Pons (tissue), 1 donor: ENCODE results near the gene ADARB1.

Source experiments
- DNase-seq: peaks from one replicate; pipeline ENCODE4 v3.0.0-alpha.2; 2016; ENCODE audit warnings: low spot score

The ADARB1 gene

DNA sequence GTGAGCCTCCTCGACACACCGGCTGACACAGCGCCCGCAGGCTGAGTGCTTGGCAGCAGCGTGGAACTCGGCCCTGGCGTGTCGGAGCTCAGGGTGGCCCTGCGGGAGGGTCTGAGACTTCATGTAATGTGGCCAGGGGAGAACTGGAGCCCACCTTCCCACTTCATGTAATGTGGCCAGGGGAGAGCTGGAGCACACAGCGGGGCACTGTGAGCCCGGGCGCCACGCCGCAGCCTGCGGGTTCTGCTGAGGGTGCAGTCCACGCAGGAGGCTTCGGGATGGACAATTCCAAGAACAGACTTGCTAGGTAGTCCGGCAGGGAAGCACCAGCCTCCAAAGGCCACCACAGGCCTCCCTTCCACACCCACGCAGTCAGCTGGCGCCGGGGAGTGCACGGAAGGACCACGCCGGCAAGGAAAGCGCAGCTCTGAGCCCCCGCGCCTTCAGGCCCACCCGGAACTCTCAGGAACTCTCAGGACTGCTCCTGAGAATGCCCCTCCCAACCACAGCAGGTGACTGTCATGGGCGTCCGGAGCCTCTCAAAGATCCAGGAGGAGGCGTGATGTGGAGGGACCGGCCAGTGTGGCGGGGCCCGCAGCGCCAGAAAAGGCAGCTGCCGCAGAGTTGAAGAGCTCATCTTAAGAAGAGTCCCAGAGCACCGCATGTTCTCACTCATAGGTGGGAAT is 19.3 kb upstream of the ADARB1 start:
- no peak for DNase-seq

DNA sequence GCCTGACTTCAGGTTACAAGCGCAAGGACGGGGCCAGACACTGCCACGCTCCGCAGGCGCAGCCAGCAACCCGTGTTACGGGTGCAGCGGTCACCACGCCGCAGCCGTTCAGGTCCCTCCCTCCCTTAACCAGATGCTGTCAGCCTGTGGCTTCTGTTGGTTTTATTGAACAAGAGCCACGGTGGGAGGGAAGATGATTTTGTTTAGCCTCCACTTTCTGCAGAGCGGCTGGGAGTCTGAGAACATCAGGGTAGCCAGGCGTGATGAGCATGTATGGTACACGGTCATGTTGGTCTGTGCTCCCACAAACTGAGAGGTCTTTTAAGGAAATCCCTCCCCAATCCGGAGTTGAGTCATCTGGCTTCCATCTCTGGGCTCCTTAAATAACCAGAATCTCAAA is 18.5 kb upstream of the ADARB1 start:
- DNase-seq, result no peak

DNA sequence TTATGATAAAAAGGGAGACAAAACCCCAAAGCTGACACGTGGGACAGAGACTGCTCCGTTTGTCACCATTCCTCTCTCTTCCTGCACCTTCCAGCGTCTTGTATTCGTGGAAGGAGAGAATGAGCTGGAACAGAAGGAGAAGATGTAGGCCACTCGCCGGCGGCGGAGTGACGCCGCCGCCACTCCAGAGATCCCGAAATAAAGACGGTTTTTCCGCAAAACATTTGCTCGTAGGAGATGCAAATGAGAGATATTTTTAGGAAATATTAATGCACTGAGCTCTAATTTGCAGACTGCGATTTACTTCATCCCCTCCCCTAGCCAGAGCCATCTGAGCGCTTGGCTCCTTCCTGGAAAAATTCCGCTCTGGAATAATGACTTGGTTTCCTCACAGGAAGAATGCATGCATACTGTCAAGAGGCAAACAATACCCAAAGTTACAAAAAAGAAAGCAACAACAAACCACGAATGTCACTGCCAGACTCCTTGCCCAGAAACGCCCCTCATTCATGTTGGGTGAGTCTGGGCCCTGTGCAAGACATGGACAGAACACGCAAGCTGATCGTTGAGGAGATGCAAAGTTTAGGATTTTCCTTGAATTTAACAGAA is 18.0 kb upstream of the ADARB1 start:
- no peak for DNase-seq

DNA sequence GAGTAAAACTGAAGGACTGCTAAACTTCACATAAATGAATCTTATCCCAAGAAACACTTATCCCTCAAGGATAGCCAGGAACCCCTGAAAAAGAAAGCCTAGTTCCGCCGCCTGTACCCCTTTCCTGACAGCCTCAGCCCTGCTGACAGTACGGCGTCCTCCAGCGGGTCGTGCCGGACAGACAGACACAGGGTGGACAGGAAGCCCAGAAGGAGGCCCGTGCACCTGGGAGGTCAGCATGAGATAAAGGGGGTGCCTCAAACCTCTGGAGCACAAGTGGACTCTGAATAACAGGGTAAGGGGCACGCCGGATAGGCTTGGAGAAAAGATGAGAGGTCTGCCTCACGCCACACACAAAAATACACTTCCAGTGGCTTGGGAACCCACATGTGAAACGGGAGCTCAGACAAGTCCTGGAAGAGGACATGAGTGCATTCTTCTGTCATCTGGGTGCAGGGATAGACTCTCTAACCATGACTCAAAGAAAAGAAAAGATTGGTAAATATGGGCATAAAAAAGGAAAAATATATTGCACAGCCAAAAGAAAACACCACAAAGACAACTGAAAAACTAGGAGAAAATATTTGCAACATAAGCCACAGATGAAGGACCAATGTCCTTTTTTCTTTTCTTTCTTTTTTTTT is 17.3 kb upstream of the ADARB1 start:
- DNase-seq, result no peak

DNA sequence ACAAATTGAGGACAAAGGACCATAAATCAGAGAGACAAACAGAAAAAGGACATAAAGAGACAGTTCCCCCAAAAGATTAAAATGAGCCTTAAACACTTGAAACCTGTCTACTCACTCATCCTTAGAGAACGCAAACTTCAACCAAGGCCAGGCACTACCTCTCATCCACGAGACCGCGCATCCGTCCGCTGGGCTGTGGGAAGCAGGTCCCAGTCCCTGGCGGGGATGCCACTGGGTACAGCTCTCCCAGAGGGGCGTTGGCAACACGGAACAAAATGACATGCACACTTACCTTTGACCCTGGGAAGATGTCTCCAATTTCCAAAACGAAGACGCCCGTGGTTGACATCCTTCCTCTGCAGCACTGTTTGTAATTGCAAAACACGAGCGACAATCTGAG is 16.5 kb upstream of the ADARB1 start:
- DNase-seq, result no peak

DNA sequence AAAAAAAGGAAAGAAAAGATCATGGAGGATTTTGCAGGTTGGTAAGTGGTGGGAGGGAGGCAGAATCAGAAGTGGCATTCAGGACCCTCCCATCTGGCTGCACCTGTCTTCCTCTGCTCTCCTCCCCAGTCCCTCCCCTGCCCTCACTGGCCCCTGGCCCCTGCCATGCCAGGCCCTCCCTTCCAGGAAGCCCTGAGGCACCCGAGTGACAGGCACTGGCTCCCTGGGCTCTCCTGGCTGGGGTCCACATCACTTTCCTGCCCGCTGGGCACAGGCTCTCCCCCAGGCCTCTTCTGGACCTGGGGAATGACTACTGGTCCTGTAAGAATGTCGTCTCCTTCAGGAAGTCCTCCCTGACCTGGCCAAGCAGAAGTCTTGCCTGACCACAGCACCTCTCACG is 15.3 kb upstream of the ADARB1 start:
- DNase-seq, result no peak

DNA sequence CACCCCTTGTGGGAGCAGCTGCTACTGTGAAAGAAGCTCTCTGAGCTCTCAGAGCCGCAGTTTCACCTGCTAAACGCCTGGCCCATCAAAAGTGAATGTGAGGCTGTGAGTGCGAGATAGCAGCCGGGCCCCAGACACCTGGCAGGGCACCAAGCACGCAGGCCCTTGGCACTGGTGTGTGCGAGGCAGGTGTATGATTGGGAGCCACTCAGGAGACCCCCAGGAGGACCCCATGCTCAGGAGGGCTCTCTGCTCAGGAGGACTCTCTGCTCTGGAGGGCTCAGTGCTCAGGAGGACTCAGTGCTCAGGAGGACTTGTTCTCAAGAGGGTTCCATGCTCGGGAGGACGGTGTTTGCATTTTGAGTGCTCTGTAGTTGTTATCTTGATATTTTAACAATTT is 14.3 kb upstream of the ADARB1 start:
- DNase-seq, result no peak

DNA sequence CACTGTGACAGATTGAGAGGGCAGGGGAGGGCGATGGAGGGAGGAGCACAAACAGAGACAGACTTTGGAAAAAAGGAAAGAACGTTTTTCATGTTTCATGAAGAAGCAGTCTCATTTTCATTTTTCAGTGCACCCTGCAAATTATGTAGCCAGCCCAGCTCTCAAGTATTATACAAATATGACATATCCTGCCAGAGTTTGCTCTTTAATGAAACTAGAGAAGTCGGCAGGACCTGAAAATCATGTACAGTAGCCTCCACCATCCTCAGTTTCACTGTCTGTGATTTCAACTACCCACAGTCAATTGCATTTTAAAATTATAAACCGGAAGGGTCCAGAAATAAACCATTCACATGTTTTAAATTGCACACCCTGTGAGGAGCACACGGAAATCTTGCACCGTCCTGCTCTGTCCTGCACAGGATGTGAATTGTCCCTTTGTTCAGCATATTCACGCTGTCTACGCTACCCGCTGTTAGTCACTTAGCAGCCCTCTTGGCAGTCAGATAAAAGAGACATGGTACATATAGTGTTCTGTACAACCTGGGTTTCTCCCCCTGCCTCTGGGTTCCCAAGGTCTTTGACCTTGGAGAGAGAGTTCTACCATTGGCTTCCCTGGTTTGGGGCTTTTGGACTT is 13.6 kb upstream of the ADARB1 start:
- DNase-seq, result no peak

DNA sequence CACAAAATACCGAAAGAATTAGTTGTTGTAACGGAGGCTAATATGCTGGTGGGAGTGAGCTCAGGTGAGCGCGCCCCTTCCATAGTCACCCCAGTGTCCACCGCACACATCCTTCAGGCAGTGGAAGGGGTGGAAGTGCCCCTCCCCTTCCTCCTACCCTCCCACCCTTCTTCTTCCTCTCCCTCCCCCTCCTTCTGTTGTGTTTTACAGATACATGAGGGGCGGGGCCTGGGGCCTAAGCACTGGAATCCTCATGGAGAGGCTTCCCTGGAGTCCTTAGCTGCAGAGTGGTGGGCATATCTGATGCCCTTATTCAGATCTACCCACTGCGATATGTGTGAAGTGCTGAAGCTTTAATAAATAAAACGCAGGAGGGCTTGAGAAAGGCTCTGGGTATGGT is 10.3 kb upstream of the ADARB1 start:
- DNase-seq, result no peak

DNA sequence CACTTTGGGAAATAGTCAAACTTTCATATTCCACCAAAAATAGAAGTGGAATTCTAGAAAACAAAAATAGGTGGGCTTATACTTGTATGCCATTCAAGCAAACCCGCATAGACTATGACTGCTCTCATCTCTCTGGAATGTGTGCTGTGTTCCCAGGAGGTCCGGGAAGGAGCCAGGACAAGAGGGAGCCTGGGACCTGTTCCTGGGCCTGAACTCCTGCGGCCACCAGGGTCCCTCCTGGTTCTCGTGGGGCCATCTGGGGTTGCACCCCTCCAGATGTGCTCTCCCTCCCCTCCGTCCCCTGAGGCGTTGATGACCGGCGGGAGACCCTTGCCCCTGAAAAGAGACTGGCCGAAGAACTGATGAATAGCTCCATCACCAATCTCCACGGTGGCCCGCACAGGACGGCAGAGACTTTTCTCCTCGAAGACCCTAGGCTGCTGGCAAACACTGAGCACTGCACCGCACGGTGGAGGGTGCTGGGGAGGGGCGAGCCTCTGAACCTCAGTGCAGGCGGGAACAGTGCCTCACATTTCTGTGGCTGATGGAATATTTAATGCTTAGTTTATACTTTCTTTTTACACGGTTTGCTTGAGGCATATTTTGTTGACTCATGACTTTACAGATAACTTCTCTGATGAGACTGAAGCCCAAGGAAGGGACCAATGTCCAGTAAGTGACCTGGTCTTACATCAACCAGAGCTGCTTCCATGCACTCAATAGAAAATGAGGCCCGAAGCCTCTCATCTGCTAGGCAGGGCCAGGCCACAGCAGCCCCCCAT is 9.6 kb upstream of the ADARB1 start:
- no peak for DNase-seq

DNA sequence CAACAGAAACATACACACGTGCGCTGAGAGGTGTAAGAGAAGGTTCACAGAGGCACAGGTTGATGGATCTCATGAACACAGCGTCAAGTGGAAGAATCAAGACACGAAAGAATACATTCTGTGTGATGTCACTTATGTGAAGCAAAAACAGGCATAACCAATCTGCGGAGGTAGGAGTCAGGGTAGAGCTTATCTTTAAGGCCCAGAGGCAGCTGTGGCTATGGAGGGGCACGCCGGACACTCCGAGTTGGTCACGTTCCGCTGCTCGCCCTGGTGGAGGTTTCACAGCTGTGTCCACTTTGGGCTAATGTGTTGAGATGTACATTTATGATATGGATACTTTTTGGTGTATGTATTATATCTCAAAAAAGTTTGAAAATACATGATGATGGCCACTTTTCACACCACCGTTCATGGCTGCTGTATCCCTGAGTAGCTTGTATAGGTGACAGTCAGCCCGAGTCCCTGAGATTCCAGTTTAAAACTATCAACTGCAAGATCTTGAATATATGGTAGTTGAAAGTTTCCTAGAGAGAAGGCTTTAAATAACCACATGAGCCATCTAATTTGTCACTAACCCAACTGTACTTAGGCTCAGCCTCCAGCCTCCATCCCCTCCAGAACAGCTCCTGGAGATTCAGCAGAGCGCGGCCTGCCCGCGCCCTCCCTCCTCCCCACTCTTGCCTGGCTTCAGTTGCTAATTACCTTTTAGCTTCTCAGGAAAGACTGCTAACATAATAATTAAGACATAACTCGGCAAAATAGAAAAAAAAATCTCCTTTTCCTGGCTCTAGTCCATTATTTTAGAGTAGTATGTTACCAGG is 6.7 kb upstream of the ADARB1 start:
- no peak for DNase-seq

DNA sequence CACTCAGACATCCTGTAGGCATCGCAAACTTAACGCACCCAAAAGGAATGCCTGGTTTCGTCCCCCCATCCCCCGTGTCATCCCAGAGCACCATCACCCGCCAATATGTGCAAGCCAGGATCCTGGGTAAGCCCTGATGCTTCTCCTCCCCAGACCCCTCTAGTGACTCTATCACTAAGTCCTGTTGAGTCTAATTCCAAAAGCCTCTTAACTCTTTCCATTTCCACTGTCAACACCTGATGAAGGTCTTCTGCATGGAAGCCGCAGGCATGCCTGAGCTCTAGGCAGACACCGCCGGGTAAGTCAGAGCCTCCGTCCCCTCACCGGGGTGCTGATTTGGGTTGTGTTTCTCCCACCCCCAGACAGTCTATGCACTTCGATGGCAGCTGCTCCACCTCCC is 5.3 kb upstream of the ADARB1 start:
- no peak for DNase-seq

DNA sequence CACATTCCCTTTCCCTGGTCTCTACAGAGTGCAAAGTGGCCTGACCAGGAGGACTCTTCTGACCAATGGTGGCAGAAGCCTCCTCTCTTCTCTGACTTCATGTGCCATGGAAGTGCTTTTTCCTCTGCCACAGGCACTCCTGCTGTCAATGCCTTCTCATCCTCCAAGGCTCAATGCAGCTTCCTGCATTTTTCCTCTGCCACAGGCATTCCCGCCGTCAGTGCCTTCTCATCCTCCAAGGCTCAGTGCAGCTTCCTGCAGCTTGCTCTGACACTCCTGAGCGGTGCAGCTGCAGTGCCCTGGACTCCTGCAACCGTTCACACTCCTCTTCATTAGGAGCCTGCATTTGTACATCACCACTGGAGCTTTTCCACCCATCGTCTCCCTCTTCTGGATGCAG is 4.7 kb upstream of the ADARB1 start:
- no peak for DNase-seq

DNA sequence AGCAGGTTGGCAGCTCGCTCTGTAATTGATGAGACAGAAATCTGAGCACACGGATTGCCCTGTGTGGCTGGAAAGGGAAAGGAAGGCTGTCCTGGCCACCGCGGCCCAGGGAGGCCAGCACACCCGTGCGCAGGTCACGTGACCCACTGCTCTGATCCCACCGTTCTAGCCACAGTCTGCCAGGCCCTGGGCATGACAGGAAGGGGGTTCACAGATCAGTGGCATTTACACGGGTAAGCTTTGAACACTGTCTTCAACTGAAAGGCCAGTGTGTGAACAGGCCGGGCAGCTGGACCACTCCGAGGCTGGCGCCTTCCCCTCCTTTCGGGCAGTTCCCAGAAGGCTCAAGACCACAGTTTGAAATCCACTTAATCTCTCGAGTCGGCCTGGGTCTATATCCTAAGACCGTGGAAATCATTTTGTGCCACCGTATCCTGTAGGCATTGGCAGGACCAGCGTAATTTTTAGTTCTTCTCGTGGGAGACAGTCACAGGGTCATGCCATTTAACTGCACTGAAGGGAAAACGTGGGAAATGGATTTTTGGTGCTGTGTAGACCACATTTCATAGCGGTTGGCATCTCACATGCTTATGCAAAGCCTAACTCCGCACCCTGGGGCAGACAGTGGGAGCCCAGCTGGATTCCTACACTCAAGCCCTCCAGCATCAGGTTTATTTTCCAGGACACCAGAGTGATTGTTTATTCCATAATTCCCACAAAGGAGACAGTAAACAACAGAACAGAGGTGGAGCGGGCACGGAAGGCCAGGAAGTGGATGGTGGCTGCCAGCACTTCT is 3.1 kb upstream of the ADARB1 start:
- DNase-seq, result no peak

DNA sequence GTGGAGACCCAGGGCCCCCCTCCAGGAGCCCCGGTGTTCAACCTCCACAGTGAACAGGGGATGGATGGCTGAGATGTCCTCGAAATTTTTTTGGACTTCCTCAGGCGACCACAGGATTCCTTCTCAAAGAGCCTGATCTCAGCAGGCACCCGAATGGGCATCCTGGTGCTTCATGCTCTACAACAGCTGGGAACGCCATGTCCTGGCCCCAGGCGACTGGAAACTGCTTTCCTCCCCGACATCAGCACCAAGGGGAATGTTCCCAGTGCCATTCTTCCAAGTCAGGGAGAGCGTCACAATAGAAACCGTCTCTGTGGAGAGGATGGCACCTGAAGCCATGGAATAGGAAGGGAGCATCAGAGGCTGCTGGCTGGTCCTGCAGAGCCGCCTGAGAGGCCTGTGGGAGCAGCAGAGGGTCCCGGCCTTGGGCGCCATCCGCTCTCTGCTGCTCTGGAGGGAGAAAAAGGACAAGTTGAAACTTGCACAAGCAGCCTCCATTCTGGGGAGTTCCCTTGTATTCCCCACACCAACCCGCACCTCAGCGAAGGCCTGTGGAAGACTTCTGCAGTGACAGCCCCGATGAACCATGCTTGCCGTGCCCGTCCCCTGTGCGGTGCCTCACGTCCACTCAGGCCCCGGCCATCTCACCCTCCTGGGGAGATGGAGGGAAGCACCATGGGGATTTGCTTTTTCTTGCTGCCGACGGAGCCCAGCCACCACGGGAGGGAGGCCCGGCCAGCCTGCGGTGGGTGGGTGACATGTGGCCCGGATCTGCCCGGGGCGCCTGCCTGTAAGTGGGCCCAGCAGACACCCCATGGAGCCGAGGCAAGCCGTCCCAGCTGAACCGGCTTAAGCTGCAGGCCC is 2.3 kb upstream of the ADARB1 start:
- no peak for DNase-seq

DNA sequence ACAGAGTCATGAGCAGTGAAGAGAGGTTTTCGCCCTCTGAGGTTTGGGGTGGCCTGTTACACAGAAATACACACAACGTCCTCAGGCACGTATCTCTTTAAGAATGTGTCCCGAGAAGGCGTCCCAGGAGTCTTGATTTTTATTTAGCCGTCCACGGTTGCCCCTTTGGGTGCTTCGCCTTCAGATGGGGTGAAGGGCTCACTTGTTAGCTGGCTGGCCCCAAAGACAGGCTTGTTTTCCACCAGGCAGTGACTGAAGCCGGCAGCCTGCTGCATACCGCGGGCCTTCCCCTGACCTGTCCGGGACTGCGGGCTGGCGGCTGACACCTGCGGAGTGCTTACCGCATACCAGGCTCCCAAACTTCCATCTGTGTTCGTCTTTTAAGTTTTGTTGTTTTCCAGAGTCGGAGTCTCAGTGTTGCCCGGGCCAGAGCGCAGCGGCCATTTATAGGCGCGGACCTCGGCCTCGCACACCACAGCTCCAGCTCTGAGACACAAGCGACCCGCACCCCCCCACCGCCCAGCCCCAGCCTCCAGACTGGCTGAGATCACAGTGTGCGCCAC is 1.6 kb upstream of the ADARB1 start:
- no peak for DNase-seq

DNA sequence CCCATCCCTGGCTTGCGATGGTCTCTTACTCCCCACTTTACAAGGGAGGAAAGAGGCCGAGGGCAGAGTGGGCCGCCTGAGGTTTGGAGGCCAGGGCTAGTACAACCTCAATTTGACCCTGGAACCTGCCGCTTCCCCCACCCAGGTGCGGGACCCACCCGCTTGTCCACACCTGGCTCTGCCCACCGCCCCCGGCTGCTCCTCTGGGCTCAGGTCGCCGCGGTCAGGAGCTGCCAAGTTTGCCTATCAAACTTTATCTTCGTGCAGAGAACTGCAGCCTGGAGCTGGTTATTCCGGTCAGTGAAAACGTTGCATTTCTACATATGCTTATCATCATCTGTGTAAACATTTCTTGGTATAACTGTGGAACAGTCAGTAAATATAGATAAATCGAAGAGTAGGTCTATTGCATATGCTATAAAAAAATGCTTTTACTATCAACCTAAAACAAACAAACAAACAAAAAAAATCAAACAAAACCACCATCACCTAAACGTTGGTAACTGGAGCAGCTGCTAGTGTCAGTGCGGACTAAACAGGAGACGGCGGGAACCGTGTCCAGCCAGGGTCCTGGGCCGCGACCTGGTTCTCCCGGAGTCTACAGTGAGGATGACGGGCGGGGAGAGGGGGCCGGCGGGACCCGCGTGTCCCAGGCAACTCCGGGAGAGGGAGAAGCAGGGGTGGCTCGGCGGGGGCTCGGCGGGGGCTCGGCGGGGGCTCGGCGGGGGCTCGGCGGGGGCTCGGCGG is 906 bp upstream of the ADARB1 start:
- DNase-seq, result no peak

DNA sequence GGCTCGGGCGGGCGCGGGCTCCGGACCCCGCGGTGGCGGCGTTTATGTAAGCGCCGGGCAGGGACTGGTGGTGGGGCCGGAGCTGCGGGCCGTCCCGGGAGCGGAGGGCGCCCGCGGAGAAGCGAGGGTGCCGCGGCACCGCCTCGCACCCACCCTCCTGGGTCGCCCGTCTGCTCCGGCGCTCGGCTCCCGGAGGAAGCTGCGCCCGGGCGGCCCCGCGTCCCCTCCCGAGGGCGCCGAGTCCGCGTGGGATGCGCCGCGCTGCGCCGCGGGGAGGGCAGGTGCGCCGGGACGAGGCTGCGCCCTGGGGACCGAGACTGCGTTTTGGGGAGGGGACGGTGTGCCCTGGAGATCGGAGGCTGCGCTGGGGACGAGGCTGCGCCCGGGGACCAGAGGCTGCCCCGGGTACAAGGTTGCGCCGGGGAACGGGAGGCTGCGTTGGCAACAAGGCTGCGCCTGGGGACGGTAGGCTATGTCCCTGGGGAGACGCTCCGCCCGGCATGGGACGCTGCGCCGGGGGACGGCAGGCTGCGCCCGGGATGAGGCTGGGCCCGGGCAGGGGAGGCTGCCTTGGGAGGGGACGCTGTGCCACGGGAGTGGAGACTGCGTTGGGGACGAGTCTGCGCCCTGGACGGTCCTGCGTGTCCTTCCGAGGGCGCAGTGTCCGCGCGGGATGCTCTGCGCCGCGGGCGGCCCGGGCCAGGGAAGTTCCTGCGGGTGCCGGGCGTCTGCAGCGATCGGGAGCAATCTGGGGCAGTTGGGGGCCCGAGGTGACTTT is 627 bp downstream of the ADARB1 start:
- no peak for DNase-seq
